NCI-H2227 treated with DMSO at 0.1 percent for 48 hours (cell line): ENCODE measurements around the gene HPCAL1.

Experiments used
- DNase-seq: peaks from one replicate; lab custom pipeline; 2025; lab: John Stamatoyannopoulos, UW

HPCAL1 gene

DNA sequence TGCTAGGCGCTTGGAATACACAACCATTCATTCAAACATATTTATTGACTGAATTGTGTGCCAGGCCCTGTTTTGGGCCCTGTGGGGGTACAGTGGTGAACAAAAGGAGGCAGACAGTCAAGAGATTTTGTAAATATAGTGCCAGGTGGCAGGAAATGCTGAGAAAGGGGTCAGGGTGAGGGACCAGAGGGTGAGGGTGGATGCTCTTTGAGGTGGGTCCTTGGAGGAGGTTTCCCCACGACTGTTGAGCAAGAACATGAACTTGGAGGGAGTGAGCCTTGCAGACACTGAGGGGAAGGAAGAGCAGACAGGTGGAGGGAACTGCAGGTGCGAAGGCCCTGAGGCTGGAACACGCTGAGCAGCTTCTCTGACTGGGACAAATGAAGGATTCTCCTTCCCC, 104.7 kb downstream of the HPCAL1 start:
- DNase-seq: no peak

- DNase-seq: no peak
These were observed 105.3 kb downstream of the HPCAL1 start for GRCh38 chr2:10407841-10408648.

GRCh38 chr2:10408649-10409579, 106.2 kb downstream of the HPCAL1 start:
- DNase-seq: peak; percentile 92

- DNase-seq: peak; percentile 19
These were observed 107.5 kb downstream of the HPCAL1 start for GRCh38 chr2:10410001-10410822.

GRCh38 chr2:10410823-10411437, 108.2 kb downstream of the HPCAL1 start:
- no peak for DNase-seq

DNA sequence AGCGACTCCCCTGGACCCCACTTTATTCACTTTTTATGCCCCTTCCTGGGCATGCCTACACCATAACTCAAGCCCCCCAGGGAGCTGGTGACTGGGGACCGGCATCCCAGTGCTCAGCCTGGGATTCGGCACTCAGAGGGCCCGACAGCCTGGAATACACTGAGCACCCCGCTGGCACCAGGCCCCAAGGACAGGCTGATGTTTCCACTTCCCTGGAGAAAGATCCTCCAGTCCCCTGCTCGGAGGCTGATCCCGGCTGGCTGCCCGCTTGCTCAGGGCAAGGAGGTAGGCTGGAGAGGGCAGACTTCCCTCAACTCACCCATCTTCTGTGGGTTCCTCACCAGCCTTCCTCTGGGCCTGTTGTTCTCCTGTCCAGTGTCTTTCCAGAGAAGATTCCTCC, 108.9 kb downstream of the HPCAL1 start:
- no peak for DNase-seq

GRCh38 chr2:10412380-10412779, 109.7 kb downstream of the HPCAL1 start:
- no peak for DNase-seq

DNA sequence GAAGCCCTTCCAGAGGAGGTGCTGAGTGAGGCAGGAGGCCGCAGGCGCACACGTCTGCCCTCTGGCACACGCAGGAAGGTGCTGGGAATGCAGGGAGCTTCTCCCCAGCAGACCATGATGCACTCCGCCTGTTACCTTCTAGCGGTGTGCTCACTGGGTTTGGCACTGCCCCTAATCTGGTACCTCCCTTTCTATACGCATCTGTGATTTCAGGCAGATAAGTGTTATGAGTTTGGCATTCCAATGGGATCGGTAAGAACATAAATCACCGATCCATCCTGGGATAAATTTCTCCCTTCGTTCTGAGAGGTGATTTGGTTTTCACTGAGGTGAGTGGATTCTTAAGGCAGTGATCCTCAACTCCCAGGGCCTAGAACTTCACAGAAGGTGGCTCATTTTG, 110.8 kb downstream of the HPCAL1 start:
- no peak for DNase-seq

- DNase-seq: no peak
These were observed 111.3 kb downstream of the HPCAL1 start for GRCh38 chr2:10413991-10414451.

DNA sequence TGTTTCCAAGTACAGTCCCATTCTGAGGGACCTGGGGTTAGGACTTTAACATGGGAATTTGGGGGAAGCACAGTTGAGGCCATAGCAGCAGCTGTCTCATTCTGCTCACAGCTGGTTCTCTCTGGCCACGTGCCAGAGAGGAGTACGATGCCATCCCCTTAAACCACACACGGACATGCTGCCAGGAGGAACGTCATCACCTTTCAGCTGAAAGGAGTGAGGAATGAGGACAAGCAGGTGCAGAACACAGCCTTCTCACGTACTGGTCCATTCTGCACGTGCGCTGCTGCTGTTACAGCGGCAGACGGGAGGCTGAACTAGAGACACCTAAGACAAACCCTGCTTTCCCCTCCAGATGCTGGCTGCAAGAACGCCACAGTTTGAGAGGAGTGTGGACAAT, 111.9 kb downstream of the HPCAL1 start:
- no peak for DNase-seq

- DNase-seq: no peak
These were observed 112.3 kb downstream of the HPCAL1 start for GRCh38 chr2:10415048-10415447.

- no peak for DNase-seq
These were observed 112.9 kb downstream of the HPCAL1 start for GRCh38 chr2:10415640-10416039.

- DNase-seq: no peak
These were observed 115.0 kb downstream of the HPCAL1 start for GRCh38 chr2:10417551-10418335.

GRCh38 chr2:10419553-10420257, 117.0 kb downstream of the HPCAL1 start:
- no peak for DNase-seq

DNA sequence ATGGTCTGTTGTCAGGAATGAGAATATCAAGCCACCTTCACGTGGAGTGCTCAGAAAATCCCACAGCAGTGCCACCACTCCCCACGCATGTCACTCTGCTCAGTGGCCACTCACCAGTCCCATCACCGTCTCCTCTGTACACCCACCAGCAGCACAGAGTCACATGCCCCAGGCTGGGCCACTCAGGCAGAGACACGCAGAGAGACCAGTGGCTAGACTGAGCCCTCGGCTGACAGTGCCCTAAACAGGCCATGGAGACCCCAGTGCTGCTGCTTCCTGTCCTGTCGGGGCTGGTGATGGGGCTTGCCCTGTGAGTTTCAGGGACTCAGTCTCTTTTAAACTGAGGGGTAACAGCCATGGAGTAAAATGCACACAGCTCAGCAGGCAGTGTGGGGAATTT, 119.5 kb downstream of the HPCAL1 start:
- DNase-seq: no peak

DNA sequence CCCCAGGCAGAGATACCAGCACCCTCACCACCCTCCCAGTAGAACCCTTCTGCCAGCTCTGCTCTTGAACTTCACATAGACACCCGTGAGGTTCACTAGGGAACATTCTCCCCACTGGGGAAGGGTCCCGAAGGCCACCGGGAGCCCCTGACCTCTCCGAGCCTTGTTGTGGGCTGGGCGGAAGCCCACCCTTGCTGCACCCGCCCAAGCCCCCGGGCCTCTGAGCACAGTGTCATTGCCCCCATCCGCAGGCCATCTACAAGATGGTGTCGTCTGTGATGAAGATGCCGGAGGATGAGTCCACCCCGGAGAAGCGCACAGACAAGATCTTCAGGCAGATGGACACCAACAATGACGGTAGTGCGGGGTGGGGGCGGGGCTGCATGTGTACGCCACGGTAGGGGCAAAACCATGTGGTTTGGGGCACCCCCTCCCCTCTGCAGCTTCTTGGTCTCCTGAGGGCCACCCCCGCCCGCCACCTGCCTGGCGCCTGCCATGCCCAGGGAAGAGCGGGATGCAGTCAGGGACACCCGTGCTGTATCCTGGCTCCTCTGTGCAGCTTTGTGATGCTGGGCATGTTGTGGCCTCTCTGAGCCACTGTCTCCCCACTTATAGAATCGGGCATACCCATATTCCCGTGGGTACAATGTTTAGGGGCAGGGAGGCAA, 120.2 kb downstream of the HPCAL1 start:
- no peak for DNase-seq

DNA sequence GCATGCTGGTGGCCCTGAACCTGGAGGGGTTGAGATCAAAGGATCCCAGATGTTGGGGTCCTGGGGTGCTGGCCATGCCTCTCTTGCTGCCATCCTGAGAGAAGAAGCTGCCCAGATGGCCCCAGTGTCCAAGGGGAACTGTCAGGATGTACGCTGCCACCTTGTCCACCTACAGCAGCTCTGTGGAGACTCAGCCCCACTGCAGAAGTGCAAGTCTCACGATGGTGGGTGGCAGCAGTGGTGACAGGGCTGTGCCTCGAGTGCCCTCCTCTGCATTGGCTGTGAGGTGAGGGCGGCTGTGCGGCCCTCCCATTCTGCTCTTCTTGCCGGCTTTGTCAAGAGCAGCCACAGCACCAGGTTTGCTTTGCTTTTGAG, 120.7 kb downstream of the HPCAL1 start:
- DNase-seq: no peak

DNA sequence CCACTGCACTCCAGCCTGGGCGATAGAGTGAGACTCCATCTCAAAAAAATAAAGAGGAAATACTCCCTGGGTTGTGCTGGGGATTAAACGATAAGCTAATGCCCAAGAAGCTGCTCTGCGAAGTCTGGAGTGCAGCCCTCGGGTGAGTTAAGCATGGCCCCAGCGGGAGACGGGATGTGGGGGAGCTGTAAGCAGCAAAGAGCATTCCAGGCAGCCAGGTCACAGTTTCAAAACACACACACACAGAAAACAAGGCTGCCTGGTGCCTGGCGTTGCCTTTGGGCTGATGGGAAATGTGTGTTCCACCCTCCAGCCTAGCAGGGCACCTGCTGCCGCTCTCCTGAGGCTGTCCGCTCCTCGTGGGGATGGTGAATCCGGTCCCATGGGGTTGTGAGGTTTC, 121.3 kb downstream of the HPCAL1 start:
- no peak for DNase-seq

DNA sequence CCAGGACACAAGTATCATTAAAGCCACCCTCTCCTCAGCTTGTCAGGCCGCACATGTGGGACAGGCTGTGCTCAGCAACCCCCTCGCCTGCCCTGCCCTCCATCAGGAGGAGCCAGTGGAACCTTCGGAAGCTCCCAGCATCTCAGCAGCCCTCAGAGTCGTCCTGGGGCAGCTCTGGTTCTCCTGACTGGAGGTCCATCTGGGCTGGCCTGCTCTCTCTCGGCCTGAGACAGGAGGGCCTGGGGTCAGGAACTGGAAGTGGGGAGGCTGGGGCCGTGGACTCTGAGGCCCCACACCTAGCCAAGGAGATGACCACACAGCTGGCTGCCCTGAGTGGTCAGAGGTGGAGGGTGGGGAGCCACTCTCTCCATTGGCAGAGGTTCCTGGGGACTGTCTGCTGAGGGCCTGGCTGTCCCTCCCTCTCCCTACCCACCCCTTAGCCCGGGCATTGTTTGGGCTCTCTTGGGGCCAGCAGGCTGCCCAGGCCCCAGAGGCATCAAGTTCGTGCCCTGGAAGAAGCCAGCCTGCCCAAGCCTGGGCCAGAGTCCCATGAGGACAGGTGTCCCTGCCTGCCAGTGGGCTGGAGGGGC, 122.3 kb downstream of the HPCAL1 start:
- DNase-seq: no peak
